Parathyroid adenoma (tissue), 2 donors: ENCODE results near the gene GTF2H1.

ENCODE experiments used
- H2AFZ ChIP-seq: fragments of 300-600 bp; sonication (generic); one replicate; pipeline ENCODE4 v1.7.0; 2017; ENCODE audit warnings: antibody characterized with exemption, mild to moderate bottlenecking
- H3K27ac ChIP-seq: fragments of 300-600 bp; sonication (generic); one replicate; pipeline ENCODE4 v1.7.0; 2017
- H3K27me3 ChIP-seq: fragments of 300-600 bp; sonication (generic); one replicate; pipeline ENCODE4 v1.7.0; 2017; ENCODE audit warnings: low read length; ENCODE audit not compliant: control insufficient read depth, insufficient read depth
- H3K36me3 ChIP-seq: fragments of 300-600 bp; sonication (generic); one replicate; pipeline ENCODE4 v1.7.0; 2017; ENCODE audit warnings: low read length; ENCODE audit not compliant: control insufficient read depth, insufficient read depth
- H3K4me1 ChIP-seq: fragments of 300-600 bp; sonication (generic); one replicate; pipeline ENCODE4 v1.7.0; 2017; ENCODE audit warnings: control low read depth
- H3K4me2 ChIP-seq: fragments of 300-600 bp; sonication (generic); one replicate; pipeline ENCODE4 v1.7.0; 2017; ENCODE audit warnings: low read length
- H3K4me3 ChIP-seq: fragments of 300-600 bp; sonication (generic); one replicate; pipeline ENCODE4 v1.7.0; 2017; ENCODE audit warnings: low read depth, low read length
- H3K79me2 ChIP-seq: fragments of 300-600 bp; sonication (generic); one replicate; pipeline ENCODE4 v1.7.0; 2017; ENCODE audit warnings: control low read depth
- H3K9ac ChIP-seq: fragments of 300-600 bp; sonication (generic); one replicate; pipeline ENCODE4 v1.7.0; 2017; ENCODE audit warnings: mild to moderate bottlenecking
- H3K9me3 ChIP-seq: fragments of 300-600 bp; sonication (generic); one replicate; pipeline ENCODE4 v1.7.0; 2017; ENCODE audit warnings: low read length; ENCODE audit not compliant: control insufficient read depth
- CTCF ChIP-seq: fragments of 300-600 bp; sonication (generic); IDR thresholded peaks from one replicate; pipeline ENCODE4 v1.7.0; 2017; ENCODE audit warnings: antibody characterized with exemption, mild to moderate bottlenecking
- donor health status: primary hyperparathyroidism.

Gene GTF2H1

GRCh38 chr11:18315893-18316292, 6.5 kb upstream of the GTF2H1 start:
- Histone ChIP-seq H3K4me2 (no peak overlapping the region), H3K4me1 (no peaks in the 10 kb centered on the region), H2AFZ (no peak overlapping the region), H3K27ac (no peak overlapping the region), H3K79me2 (peaks cover 4% of the 10 kb centered on the region), H3K4me3 (no peak overlapping the region), H3K9me3 (no peaks in the 10 kb centered on the region), H3K27me3 (no peaks in the 10 kb centered on the region), H3K36me3 (no peaks in the 10 kb centered on the region), H3K9ac (no peak overlapping the region)
- no peak for TF ChIP-seq CTCF

DNA sequence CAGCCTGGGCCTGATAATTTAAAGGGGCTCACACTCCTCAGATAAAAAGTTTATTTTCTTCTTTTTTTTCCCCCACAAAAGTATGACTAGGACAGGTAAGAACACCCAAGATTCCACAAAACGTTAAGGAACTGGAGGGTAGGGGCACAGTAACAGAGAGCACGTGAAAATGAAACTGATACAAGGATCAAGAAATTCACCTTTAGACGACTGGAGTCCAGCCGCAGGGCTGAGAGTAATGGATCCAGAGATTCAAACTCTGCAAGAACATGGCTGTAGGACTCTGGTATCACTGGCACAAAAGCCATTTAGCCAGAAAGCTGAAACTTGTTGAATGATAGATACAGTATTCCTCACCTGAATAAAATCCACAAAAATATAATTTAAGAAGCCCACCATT, 4.8 kb upstream of the GTF2H1 start:
- Histone ChIP-seq H3K36me3 (no peaks in the 10 kb centered on the region), H3K4me3 (no peak overlapping the region), H3K9ac (no peak overlapping the region), H3K4me2 (no peak overlapping the region), H3K27me3 (no peaks in the 10 kb centered on the region), H2AFZ (no peak overlapping the region), H3K79me2 (peaks cover 7% of the 10 kb centered on the region), H3K4me1 (no peaks in the 10 kb centered on the region), H3K9me3 (no peaks in the 10 kb centered on the region), H3K27ac (no peak overlapping the region)
- TF ChIP-seq CTCF: no peak

- Histone ChIP-seq H3K27me3 (no peaks in the 10 kb centered on the region), H3K4me3 (no peak overlapping the region), H3K27ac (no peak overlapping the region), H3K9me3 (no peaks in the 10 kb centered on the region), H3K4me2 (no peak overlapping the region), H3K9ac (no peak overlapping the region), H2AFZ (no peak overlapping the region), H3K79me2 (peaks cover 21% of the 10 kb centered on the region), H3K36me3 (no peaks in the 10 kb centered on the region), H3K4me1 (no peaks in the 10 kb centered on the region)
- no peak for TF ChIP-seq CTCF
Observed at GRCh38 chr11:18319914-18320313, 2.5 kb upstream of the GTF2H1 start.

DNA sequence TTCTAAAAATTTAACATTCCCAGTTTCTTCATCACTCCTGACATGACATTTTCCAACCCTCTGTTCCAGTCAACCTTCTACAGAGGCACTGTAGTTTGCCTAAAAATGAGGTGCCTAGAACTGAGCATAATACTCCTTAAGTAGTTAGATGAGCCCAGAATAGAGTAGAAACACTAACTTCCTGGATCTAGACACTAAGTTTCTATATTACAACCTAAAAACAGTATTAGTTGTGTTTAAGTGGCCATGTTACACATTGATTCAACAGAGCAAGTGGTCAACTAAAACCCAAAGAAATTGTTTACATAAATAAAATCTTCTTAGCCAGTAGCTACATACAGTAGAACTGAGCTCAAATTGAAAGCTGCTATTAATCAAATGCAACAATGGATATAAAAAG, 1.8 kb upstream of the GTF2H1 start:
- no peaks in the 10 kb centered on the region for H3K4me1 ChIP-seq

More for the DNA sequence above, 1.8 kb upstream of the GTF2H1 start:
- H2AFZ ChIP-seq: no peak overlapping the region
- peaks cover 21% of the 10 kb centered on the region for H3K79me2 ChIP-seq
- H3K27me3 ChIP-seq: no peaks in the 10 kb centered on the region
- no peaks in the 10 kb centered on the region for H3K9me3 ChIP-seq
- no peak overlapping the region for H3K9ac ChIP-seq
- no peaks in the 10 kb centered on the region for H3K36me3 ChIP-seq
- no peak overlapping the region for H3K4me3 ChIP-seq
- no peak overlapping the region for H3K4me2 ChIP-seq
- H3K27ac ChIP-seq: no peak overlapping the region
- TF ChIP-seq CTCF: no peak
